Hematopoietic multipotent progenitor cell treated with erythropoietin and hydrocortisone succinate and interleukin-3 and kit ligand, for 6 days (in vitro differentiated cells): ENCODE results near the gene TMEM238L.

Source experiments
- DNase-seq: peaks from one replicate; pipeline ENCODE4 v3.0.0-alpha.2; 2015

The TMEM238L gene

DNA sequence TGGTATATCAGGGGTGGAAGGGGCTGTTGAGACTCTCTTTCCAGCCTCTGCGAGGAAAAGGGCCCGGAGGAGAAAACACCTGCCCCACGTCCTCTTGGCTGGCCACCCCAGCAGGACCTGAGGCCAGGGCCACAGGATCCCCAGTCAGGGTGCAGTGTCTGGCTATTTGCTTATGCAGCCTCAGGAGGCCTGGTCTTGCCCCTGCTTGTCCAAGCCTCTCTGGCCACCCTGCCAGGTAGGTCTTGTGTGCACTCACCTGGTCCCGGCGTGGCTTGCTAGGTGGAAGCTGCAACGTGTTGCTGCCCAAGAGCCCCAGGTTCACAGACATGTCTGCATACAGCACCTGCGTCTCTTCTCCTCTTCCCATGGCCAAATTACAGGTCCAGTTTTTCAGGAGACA is 549 bp downstream of the TMEM238L start:
- no peak for DNase-seq

- no peak for DNase-seq
Measured at GRCh38 chr17:10802496-10803284, 1.2 kb downstream of the TMEM238L start.

DNA sequence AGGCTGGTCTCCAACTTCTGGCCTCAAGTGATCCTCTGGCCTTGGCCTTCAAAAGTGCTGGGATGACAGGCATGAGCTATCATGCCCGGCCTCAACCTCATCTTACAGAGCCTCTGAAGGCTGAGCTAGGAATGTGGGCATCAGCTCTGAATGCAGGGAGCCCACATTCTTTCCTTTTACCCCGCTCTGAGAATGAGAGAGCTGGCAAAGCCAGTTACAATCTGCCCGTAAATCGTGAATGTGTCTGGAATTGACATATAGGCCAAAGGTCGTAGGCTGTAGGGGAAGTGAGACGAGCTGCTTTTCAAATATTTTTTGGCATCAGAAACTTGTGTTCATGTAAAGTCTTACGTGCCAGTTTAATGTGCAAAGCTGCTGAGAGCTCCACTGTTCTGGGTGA is 4.5 kb downstream of the TMEM238L start:
- no peak for DNase-seq

DNA sequence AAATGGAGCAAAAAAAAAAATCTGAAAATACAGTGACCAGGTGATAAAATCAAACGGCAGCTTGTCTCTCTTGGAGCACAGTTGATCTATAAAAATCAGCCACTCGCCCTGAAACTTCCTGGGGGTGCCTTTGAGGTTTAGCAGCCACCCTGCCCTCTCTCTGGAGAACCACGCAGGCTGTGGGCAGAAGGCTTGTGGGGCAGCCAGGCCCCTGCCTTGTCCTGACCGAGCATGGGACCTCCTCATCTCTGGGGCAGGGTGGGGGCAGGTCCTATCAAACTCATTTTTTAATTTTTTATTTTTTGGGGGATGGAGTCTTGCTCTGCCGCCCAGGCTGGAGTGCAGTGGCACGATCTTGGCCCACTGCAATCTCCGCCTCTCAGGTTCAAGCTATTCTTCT is 5.0 kb downstream of the TMEM238L start:
- peak; percentile 7 for DNase-seq

GRCh38 chr17:10798332-10798749 is 5.6 kb downstream of the TMEM238L start:
- DNase-seq = no peak

DNA sequence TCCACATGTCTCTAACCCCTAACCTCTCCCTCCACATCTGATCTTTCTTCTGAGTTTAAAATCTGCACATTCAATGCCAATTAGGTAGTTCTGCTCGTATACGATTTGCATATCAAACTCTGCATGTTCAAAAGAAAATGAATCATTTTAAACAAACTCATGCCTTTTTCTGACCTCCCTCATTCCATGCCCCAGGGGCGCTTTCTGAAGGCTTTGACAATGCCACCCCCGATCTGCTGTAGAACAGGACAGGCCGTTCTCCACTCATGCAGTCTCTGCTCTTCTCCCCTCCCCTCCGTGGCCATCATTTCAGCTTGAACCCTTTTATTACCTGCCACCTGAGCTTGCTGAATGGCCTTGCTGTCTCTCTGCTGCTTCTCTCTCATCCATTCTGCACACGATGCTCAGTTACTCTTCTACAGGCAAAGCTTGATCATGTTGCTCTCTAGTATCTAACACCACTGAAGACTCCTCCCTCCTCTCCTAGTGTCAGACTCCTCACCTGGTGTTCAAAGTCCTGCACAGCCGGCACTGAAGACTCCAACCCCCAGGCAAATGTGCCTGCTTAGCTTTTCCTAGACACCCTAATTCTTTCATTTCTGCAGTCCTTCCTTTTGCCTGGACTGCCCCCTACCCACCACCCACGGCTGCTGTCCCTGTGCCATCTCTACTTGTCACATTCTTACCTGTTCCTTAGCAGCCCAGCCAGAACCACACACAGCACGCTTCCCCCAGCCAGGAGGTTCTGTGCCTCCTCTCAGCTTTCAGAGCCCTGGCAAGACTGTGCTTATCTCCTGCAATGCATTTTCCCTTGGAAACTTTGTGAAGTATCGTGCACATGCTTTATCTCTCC is 6.2 kb downstream of the TMEM238L start:
- DNase-seq = no peak

GRCh38 chr17:10793816-10794215 is 10.1 kb downstream of the TMEM238L start:
- no peak for DNase-seq

- no peak for DNase-seq
Measured at GRCh38 chr17:10793256-10793655, 10.6 kb downstream of the TMEM238L start.

DNA sequence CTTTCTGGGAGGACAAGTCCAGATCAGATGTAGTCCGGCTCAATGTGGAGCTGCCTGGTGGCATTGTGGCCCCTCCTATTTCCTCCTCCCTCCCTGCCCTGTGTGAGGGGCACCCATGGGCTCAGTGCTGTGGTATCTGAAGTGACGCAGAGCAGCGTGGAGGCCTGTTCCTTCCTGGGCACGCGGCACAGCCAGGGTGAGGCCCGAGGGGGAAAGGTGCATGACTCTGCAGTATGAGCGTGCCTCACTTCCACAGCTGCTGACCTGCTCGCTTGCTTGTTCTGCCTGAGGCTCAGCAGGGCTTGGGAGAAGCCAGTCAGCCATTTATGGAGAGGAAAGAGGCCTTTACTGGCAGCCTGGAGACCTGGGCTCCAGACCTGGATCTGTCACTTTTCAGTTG is 11.7 kb downstream of the TMEM238L start:
- peak; percentile 22 for DNase-seq

- no peak for DNase-seq
Measured at GRCh38 chr17:10790491-10791401, 13.2 kb downstream of the TMEM238L start.

- no peak for DNase-seq
Measured at GRCh38 chr17:10789694-10790271, 14.1 kb downstream of the TMEM238L start.

DNA sequence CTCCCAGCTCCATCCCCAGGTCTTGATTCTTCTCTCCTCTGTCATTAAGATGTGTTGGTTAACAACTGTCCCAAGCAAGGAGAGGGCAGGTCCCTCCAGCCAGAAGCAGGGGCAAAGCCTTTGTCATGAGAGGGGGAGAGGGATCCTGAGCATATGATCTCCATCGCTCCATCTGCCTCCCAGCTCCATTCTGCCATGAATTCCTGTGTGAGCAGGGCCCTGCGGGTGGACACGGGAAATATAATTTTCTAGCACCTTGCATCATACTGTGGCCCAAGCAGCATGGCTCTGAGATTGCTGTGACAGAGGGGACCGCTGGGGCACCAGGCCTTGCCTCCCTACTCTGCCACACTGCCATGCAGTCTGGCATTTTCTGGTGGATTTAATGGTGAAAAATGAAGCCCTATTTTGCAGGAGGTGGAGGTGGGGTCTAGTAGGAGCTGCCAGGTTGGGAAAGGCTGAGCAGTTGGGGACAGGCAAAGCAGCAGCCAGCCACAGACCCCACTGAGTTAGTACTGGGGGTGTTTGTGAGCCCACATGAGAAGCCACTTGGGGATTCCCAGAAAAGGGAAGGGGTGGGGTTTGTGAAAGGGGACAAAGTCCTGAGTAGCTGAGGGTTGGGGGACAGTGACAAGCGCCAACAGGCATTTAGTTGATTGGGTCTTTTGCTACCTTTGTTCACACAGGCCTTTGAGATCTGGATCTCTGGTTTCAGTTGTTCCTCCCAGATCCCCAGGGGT is 16.4 kb downstream of the TMEM238L start:
- DNase-seq = no peak

DNA sequence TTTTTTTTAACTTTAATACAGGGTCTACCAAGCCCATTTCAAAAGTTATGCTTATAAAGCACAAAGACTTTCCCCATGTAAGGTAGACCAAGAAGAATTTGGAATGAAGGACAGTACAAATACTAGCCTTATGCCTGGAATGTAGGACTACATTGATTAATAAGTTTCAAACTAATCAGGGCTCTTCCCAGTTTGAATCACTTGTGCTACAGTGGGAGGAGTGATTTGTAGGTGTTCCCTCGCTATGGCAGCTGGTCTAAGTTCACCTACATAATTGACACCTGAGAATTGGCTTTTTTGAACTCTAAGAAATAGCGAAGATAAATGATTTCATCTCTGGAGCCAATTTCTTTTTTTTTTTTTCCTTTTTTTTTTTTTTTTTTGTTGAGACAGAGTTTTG is 18.6 kb downstream of the TMEM238L start:
- DNase-seq = no peak

- DNase-seq = no peak
Measured at GRCh38 chr17:10779609-10780008, 24.3 kb downstream of the TMEM238L start.

- no peak for DNase-seq
Measured at GRCh38 chr17:10777890-10778289, 26.0 kb downstream of the TMEM238L start.

DNA sequence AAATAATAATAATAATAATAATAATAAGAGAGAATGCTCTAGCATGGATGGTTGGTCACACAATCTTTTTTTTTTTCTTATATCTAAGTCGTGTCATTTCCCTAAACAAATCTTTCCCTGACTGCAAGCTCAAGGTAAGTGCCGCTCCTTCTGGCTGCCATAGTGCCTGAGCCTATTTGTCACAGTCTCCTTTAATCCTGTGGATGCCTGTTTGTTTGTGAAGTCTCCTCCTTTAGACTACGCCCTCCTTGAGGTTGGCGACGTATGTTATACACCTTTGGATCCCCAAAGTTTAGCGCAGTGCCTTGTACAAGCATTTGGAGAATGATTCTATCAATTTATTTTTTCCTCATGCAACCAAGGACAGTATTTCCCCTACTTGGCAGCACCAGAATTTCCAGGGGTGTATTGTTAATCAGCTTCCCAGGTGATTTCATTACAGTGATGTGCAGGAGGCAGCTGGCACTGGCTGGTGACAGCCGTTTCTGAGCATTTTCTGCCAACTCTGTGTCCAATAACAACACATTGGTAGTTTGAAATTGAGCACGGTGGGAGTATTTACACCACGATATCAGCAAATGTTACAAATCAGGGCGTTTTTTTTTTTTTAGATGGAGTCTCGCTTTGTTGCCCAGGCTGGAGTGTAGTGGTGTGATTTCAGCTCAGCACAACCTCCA is 26.6 kb downstream of the TMEM238L start:
- DNase-seq = no peak

DNA sequence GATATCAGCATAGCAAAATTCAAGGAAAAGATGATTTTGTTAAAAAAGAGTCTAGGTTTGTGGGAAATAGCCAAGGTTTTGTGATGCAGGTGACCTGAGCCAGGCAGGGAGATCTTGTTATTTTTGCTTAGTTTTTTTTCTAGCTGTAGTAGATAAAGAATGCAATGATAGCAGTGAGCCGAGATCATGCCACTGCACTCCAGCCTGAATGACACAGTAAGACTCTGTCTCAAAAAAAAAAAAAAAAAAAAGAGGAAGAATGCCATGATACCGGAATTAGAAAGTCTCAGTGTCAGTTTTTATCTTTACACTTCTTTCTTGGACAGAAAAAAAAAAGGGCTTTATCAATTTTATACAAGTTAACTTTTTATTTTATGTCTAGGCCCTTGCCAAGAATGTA is 27.5 kb downstream of the TMEM238L start:
- DNase-seq = peak; percentile 35

- DNase-seq = no peak
Measured at GRCh38 chr17:10775740-10776356, 28.1 kb downstream of the TMEM238L start.

- no peak for DNase-seq
Measured at GRCh38 chr17:10775058-10775457, 28.8 kb downstream of the TMEM238L start.

DNA sequence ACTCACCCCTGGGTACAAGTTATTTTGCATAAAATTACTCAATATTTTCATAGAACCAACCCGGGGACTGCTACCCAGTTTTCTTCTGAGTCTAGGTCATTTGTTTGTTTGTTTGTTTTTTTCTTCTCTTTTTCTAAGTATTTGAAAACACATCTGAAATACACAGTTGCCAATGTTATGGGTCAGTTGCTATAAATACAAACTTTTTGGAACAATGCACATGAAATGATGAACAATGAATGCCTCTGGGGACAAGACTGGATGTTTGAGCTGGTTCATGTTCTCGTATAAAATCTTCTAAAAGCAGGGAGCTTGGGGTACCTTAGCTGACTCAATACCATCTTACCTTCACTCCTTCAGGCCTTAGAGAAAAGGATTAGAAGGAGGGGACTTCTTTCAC is 30.5 kb downstream of the TMEM238L start:
- no peak for DNase-seq
